Measurements from ENCODE around the gene LRRC51.

Gene LRRC51, protein sequence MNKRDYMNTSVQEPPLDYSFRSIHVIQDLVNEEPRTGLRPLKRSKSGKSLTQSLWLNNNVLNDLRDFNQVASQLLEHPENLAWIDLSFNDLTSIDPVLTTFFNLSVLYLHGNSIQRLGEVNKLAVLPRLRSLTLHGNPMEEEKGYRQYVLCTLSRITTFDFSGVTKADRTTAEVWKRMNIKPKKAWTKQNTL

DNA sequence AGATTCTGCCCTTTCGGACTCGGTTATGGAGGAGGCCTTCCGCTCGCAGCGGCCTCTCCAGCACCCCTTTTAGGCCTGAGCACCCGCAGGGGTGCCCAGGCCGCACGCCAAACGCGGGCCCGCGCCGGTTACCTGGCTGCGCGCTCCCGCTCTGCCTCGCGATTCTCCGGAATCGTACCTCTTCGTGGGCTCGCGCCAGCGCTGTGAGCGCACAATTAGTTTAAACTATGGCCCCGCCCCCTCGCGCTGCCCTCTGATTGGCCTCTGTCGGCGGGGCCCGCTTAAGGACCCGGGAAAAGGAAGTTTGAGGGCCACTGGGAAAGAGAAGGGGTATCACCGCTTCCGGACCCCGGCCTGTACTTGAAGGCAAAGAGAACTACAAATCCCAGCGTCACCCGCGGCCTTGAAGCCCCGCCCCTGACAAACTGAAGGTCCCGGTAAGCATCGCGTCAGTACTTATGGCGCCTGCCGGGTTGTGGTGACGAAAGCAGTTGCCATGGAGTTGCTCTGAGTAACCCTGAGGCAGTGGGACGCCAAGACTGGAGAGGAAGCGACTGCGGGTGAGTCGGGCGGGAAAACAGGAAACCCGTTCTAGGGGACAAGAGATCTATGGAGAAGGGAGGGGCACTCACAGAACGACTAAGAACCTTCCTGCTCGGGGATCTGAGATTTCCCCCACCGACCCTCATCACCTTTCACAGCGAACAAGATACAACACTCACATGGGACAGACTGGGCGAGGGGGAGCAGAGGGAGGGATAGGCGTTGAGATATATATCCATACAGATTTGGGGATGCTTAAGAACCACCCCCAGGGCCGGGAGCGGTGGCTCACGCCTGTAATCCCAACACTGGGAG lies at the start of gene LRRC51, which contains the start of gene NUMA1:
Gene LRRC51, plus strand, starts transcription at position 525 of the 858 bp plus-strand sequence. CDS start 8,234 bp downstream, outside the sequence.
Gene NUMA1, minus strand, starts transcription at position 217 of the 858 bp plus-strand sequence. CDS start 44,599 bp downstream, outside the sequence.
- DNase-seq, result peak; percentile 99

DNA sequence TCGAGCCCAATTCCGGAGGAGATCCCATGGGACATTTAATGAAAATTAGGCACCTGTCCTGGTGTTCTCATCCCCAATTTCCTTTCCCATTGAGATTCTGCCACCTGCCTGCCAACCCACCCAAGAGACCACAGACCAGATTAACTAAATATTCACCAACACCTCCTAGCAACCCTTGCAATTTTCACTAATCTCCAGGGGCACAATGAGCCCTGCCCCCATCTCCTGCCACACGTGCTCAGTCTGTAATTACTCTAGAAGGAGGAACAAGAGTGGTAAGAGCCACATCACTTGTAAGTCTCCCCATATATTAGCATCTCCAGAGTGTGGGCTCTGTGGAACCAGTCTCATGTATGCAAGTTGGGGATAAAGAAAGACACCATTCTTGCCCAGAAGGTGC lies 44.0 kb upstream of the LRRC51 start:
- no peak for DNase-seq

DNA sequence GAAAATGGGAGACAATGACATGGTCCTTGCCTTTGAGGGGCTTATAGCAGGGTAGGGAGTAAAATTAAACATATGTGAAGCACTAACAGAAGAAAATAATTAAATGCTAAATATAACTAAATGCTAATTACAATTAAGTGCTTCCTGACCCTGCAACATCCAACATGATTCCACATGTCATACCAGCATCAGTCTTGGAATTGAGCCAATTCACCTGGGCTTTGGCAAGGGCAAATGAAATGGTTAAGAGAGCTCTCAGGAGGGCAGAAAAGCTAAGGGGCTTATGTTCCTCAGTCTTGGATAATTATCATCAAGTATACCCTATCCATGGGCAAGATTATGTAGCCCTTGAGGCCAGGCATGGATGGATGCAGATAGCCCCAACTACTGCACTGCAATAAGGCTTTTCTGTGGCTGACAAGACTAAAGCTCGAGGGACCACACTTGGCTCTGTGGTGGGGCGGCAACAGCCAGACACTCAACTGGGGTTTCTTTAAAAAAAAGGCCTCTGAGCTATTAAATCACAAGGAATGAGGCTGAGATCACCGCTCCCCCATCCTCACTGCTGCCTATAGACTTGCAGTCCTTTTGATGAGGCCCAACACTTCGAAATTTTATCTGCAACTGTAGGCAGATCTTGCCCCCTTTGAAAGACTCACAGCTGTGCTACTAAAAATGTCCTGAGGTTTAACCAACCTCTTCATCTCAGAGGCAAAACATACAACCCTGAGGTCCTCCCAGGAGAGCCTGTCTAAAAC lies 42.9 kb upstream of the LRRC51 start:
- DNase-seq, result no peak

DNA sequence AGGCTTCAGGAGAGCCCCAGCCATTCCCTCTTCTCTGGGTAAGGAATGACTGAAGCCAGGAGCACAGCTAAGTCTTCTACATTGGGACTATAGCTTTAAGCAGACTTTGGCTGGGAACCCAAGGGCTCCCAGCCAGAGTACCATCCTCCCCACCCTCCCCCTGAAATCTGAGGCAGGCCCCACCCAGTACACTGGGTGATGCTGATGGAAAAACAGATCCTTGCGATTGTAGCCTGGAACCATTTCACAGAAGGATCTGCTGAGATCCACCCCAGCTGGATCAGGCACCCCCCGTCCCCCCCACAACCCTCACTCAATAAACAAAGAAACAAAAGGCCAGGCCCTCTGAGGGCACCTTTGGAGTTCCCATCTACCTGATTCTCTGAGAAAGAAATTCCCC lies 42.2 kb upstream of the LRRC51 start:
- DNase-seq, result no peak

DNA sequence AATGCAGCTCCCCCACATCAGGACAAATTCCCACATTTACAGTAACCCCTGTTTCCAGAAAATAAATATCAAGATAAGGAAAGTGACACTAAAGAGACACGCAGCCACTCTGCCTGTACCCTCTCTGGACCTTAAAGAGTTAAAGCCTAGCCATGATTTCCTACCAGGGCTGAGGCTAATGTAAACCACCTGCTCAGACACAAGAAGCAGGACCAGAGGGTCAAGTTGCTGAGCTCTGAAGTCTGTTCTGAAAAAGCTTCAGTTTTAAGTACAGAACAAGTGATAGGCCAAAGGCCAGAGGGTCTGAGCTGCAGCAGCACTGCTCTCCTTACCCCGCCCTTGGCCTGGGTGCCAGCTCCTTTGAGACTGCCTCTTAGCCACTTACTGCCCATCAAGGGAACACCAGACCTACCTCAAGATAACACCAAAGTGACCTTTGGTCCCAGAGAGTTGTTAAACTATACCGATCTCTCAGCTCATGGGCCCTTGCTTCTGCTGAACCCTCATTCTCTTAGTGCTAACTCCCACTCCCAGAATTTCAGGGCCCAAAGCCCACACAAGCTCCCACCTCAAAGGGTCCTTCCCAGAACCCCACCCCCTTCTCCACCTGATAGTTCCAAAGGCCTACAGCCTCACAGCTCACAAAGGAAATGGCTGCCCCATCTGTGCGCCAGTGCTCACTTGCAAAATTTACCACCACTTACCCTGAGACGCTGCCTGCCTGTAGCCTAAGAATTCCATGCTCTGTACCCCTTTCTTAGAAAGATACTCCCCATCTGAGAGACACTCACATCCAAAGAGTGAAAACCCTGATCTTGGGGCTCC lies 41.4 kb upstream of the LRRC51 start:
- no peak for DNase-seq

GRCh38 chr11:72039856-72040401 lies 40.7 kb upstream of the LRRC51 start:
- no peak for DNase-seq

DNA sequence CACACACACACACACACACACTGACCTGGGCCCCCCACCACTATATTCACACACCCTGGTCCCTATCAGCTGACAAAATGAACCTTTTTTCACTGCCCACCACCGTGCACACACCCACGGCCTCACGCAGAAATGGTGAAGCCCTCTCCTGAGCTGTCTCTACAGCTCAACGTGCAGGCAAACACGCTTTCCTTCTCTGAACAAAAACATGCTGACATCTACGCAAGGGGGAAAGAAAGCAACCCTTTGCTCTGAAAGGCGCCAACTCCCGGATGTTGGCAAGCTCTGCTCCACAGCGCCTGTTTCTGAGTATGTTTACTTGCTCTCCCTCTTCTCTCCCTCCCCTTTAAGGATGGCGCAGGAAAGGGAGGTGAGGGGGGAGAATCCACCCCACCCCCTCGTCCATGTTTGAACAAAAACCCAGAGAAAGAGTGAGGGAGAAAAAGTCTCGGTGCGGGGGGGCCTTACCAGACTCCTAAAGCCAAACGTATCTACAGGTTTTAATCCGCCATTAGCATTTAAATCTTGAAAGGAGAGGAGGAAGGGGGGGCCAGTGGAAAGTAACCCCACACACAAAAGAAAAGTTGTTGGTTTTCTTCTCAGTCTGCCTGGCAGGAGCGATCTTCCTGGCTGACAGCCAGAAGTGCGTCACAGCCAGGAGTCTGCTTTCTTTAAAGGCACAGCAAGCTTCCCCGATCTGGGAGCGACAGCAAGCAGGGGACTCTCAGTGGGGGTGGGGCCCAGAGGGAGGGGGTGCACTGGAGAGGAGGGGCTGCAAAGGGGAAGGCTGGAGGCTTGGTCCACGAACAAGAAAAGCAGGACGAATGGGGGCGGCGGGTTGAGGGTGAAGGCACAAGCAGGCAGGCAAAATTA lies 39.9 kb upstream of the LRRC51 start:
- peak; percentile 83 for DNase-seq

- peak; percentile 37 for DNase-seq
Observed at GRCh38 chr11:72041364-72042063, 39.1 kb upstream of the LRRC51 start.

DNA sequence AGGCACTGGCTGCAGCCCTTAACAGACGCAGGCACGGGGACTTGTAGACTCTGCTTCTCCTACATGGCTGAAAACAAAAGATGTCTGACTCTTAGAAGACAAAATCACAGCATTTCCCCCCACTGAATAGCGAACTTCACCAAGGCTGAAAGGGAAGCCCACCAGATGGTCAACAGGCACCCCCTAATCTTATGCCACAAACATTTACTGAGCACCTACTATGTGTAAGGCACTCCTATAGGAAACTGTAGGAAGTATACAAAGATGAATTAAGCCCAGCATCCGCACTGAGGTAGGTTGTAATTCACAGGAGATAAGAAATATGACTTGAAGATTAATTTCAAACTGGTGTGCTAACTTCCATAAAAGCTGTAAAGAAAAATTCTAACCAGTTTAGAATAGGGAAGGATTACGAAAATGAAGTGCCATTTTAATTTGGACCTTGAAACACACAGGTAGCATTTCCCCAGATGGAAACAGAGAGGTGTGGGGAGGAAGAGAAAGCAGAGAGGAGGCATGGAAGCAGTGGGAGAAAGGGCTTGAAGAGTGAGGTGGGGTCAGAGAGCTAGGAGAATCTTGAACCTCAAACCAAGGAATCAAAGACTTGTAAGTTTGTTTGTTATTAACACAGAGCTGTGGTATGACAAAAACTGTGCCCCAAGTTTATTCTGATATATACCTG lies 38.4 kb upstream of the LRRC51 start:
- no peak for DNase-seq

DNA sequence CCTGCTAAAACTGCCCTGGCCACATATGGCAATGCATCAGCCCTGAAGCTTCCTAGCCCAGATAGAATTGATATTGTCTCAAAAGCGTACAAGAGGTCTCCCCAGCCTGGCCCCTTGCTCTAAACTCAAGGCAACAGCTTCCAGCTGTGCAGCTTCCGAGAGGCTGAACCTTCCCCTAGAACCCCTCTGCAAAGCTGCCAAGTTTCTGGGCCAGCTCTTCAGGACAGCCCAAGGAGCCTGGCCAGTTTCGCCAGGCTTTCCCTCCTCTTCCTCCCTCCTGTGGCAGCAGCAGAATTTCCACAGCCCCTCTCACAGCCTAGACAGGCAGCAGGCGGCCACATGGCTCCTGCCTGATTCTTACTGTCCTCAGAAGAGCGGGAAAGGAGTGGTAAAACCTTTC lies 34.8 kb upstream of the LRRC51 start:
- no peak for DNase-seq

DNA sequence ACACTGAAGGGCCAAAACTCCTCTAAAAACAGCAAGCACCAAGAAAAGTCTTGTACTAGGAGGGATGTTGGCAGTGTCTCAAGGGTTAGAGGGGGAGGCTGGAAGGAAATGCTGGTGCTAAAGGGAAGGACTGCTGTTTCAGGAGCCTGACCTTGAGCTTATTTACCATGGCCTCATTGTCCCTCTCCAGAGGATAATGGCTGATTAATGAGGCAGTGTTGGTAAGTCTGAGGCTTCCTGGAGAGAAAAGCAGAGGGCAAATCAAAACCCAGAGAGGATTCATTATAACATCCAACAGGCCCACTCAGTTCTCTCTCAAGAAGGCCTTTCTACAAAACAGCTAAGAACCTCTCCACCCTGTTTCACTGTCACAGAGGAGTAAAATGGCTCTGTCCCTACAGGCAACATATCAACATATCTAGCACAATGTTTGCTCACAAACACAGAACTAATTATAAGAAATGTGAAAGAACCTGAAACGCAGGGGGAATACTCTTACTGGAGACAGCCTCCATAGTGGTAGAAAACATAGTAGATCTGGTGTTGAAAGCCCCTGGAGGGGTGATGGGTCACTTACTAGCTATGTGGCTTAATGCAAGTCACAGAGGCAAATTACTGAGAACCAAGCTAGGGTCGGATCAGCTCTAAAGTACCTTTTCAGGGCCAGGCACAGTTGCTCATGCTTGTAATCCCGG lies 31.7 kb upstream of the LRRC51 start:
- DNase-seq, result no peak

DNA sequence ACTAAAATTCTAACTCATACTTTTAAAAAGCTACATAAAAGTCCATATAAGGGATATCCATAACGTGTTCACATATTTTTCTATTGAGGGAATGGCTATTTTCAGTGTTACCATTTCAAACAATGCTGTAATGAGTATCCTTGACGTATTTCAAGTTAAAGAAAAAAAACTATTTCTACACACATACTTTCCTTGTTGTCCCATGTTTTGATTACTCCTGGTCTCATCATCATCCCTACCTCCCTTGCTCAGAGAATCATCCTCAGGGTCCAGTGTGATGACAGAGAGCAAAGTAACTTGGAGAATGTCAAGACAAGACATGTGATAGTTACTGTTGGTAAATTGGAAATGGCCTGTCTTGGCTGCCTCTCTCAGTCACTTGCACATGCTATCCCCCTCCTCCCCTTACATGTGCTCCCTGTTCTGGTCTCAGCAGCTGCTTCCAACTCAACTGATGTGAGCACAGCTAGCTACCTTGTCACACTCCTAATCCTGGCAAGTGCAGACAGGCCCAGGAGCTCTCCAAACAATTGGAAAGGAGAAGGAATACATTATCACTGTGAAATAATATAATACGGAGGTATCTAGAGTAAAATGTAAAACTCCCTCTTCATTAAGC lies 22.1 kb upstream of the LRRC51 start:
- no peak for DNase-seq

DNA sequence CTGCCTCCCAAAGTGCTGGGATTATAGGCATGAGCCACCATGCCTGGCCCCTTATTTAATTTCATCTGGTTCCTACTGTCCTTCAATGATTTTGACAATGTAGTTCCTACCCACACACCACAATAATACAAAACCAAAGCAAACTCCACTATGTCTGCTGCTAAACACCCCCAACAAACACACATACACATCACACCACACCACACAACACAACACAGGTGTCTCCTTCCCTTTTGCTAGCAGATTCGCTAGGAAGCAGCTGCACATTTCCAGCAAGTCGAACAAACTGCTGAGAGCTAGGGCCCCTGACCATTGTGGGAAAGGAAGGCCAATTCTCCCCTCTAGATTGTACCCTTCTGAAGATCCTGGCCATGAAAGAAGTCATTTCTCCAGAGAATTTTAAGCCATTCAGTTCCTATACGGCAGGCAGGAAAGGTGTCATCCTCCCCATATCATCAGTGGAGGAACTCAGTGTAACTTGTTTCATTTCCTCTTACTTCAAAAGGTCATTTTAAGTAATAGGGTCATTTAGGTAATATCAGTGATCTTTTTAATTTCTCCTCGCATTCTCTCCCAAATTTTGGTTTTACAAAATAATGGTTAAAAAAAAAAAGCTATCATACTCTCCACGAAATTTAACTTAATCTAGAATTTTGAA lies 18.8 kb upstream of the LRRC51 start:
- DNase-seq, result no peak

- no peak for DNase-seq
Observed at GRCh38 chr11:72066855-72067254, 13.8 kb upstream of the LRRC51 start.

DNA sequence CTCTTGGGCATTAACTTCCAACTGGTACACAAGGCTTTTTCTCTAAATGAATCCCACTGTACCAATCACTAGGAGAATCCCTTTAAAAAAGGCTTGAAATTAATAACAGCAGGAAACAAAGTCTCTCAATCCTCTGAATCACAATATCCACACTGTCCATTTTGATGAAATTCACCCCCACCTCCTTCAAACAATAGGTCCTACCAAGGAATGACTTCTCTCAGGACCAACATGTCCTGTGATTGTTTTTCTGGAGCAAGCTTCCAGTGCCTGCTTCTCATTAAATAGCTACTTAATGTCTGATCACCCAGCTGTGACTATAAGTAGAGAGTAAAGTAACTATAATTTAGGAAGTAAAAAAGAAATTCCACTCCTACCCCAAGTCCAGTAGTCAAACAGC lies 13.4 kb upstream of the LRRC51 start:
- no peak for DNase-seq

GRCh38 chr11:72067676-72068075 lies 13.0 kb upstream of the LRRC51 start:
- no peak for DNase-seq

GRCh38 chr11:72069200-72069599 lies 11.4 kb upstream of the LRRC51 start:
- DNase-seq, result no peak

GRCh38 chr11:72069787-72070251 lies 10.8 kb upstream of the LRRC51 start:
- peak; percentile 16 for DNase-seq
